Measurements from ENCODE around the gene POLR3B.

POLR3B gene

DNA sequence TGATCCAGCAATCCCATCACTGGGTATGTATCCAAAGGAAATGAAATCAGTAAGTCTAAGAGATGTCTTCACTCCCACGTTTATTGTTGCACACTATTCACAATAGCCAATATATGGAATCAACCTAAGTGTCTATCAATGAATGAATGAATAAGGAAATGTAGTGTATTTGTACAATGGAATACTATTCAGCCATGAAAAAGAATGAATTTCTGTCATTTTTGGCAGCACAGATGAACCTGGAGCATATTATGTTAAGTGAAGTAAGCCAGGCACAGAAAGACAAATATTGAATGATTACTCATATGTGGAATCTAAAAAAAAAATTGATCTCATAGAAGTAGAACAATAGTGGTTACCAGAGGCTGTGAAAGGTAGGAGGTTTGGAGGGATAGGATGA, 194.7 kb downstream of the POLR3B start:
- no peak for DNase-seq (ENCODE audit: low read depth in 2 of 2)

All from stimulated activated CD8-positive, alpha-beta memory T cell treated with anti-CD3 and anti-CD28 coated beads, Interleukin-15, amount 100 ng/mL, for 48 hours (primary cell).